Measurements from ENCODE around the gene INPP5A. TPM values are rescaled to one million over a fixed set of nuclear protein-coding genes. Genes with fewer than 3 reads are reported as not detected.

The INPP5A gene
- total and polyA plus RNA-seq, 2 of the 13 experiments (the other 11 are each of a cell fraction or from before 2014, with no cell fraction given) = 17.5 to 37.9 TPM

- Histone ChIP-seq H3K9ac (ENCODE audit: insufficient read depth, low read depth, low read length) (no peak overlapping the region), H3K36me3 (replicated peaks in 1 of 2; ENCODE audit: control insufficient read depth in 1 of 2, insufficient read depth in 2 of 2, low read length in 2 of 2) (no peaks in the 10 kb centered on the region; a peak in 1 of 5 replicates), H3K9me3 (ENCODE audit: low read length) (no peaks in the 10 kb centered on the region), H3K4me3 (replicated peaks in 1 of 3; ENCODE audit: insufficient read depth in 1 of 3, low read depth in 2 of 3, low read length in 3 of 3) (no peak overlapping the region), H2AFZ (ENCODE audit: low read length) (no peak overlapping the region), H3K27me3 (ENCODE audit: control insufficient read depth in 1 of 2, insufficient read depth in 2 of 2, low read length in 2 of 2) (no peaks in the 10 kb centered on the region), H3K4me2 (ENCODE audit: low read depth, low read length) (no peak overlapping the region), H4K20me1 (ENCODE audit: insufficient read depth, low read length) (no peaks in the 10 kb centered on the region), H3K27ac (ENCODE audit: extremely low read length, insufficient read depth, low read length) (no peak overlapping the region), H3K4me1 (ENCODE audit: insufficient read depth, low read length) (no peaks in the 10 kb centered on the region), H3K79me2 (ENCODE audit: insufficient read depth, low read length) (no peaks in the 10 kb centered on the region)
- no TSS peak for BruUV-seq (replicated peaks)
- in situ Hi-C loops (cut with HindIII; ENCODE audit: extremely low pct_ligation_motif_present, low pct_unique_long_range_greater_than_20kb) = no loop called here
- POLR2A ChIA-PET = no interaction called here
- no peak for TF ChIP-seq AHDC1 (CRISPR knock-in tag; IDR thresholded peaks at IDR 0.05; ENCODE audit: borderline replicate concordance)
- DNase-seq (ENCODE audit: low spot score) (no peak), ATAC-seq (no peak), FAIRE-seq (no peak)
- WGBS (ENCODE audit: low lambda C conversion rate) = 95% methylated on average over 16 of the region's 27 CpGs
- CTCF ChIA-PET (ENCODE audit: low intra/inter-chr PET ratio, low total read pairs) = no interaction called here
- intact Hi-C loops (cut with micrococcal nuclease; ENCODE audit: unreplicated experiment) = no loop called here
These were observed 179.3 kb downstream of the INPP5A start for GRCh38 chr10:132716691-132717490.

Measured in HepG2 (cell line).